RWPE1 (cell line): ENCODE results near the gene F2.

ENCODE experiments used
- CTCF ChIA-PET: fragments of 350-600 bp; sonication (Branson Sonifier 250); formaldehyde crosslinking; extraction: SDS; loops from one replicate; lab custom pipeline; 2021; lab: Yijun Ruan, JAX
- POLR2A ChIA-PET: fragments of 400-600 bp; formaldehyde crosslinking; extraction: SDS; loops from one replicate; lab custom pipeline; 2020; ENCODE audit warnings: antibody characterized with exemption; ENCODE audit not compliant: low non-redundant PET; lab: Yijun Ruan, JAX
- DNase-seq: peaks from one replicate; pipeline ENCODE4 v3.0.0; 2012; ENCODE audit warnings: low spot score
- H3K27ac ChIP-seq: fragments of 450-650 bp; 2 replicates; pipeline ENCODE4 v1.5.1; 2017
- TF ChIP-seq, protein P1 (sequence below): fragments of 450-650 bp; conservative IDR thresholded peaks from 2 replicates; pipeline ENCODE4 v1.5.1; 2017; ENCODE audit warnings: low read depth, mild to moderate bottlenecking

F2 gene

GRCh38 chr11:46719543-46720218 is 668 bp downstream of the F2 start:
- POLR2A ChIA-PET, result interaction anchor here (0.6 kb wide), 1 partner anchor 476 kb away, joined by 3 read pairs; no protein-coding TSS in a partner anchor
- DNase-seq, result no peak
- H3K27ac ChIP-seq, result no peak overlapping the region
- TF ChIP-seq, protein P1, sequence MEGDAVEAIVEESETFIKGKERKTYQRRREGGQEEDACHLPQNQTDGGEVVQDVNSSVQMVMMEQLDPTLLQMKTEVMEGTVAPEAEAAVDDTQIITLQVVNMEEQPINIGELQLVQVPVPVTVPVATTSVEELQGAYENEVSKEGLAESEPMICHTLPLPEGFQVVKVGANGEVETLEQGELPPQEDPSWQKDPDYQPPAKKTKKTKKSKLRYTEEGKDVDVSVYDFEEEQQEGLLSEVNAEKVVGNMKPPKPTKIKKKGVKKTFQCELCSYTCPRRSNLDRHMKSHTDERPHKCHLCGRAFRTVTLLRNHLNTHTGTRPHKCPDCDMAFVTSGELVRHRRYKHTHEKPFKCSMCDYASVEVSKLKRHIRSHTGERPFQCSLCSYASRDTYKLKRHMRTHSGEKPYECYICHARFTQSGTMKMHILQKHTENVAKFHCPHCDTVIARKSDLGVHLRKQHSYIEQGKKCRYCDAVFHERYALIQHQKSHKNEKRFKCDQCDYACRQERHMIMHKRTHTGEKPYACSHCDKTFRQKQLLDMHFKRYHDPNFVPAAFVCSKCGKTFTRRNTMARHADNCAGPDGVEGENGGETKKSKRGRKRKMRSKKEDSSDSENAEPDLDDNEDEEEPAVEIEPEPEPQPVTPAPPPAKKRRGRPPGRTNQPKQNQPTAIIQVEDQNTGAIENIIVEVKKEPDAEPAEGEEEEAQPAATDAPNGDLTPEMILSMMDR, result no peak
- CTCF ChIA-PET, result interaction anchor here (0.7 kb wide), 1 partner anchor 25 kb away, joined by 4 read pairs; no protein-coding TSS in a partner anchor

- DNase-seq, result no peak
- POLR2A ChIA-PET, result no interaction called here
- no peak overlapping the region for H3K27ac ChIP-seq
- CTCF ChIA-PET, result no interaction called here
- TF ChIP-seq, protein P1, result no peak
Measured at GRCh38 chr11:46721286-46721685, 2.3 kb downstream of the F2 start.

GRCh38 chr11:46722566-46723358 is 3.7 kb downstream of the F2 start:
- TF ChIP-seq, protein P1, result no peak
- no peak overlapping the region for H3K27ac ChIP-seq
- DNase-seq, result no peak
- ChIA-PET POLR2A (no interaction called here), CTCF (interaction anchor here (0.7 kb wide), 1 partner anchor 59 kb away, joined by 3 read pairs; no protein-coding TSS in a partner anchor)

- no peak overlapping the region for H3K27ac ChIP-seq
- TF ChIP-seq, protein P1, result no peak
- DNase-seq, result no peak
- ChIA-PET POLR2A (no interaction called here), CTCF (no interaction called here)
Measured at GRCh38 chr11:46723359-46723680, 4.3 kb downstream of the F2 start.

- no peak for DNase-seq
- H3K27ac ChIP-seq, result no peak overlapping the region
- TF ChIP-seq, protein P1, result no peak
- POLR2A ChIA-PET, result interaction anchor here (0.7 kb wide), 1 partner anchor 27 kb away, joined by 6 read pairs; no protein-coding TSS in a partner anchor
- CTCF ChIA-PET, result interaction anchor here (0.5 kb wide), 2 partner anchors 51 to 123 kb away, joined by 3 read pairs; no protein-coding TSS in a partner anchor
Measured at GRCh38 chr11:46724088-46724487, 5.1 kb downstream of the F2 start.

DNA sequence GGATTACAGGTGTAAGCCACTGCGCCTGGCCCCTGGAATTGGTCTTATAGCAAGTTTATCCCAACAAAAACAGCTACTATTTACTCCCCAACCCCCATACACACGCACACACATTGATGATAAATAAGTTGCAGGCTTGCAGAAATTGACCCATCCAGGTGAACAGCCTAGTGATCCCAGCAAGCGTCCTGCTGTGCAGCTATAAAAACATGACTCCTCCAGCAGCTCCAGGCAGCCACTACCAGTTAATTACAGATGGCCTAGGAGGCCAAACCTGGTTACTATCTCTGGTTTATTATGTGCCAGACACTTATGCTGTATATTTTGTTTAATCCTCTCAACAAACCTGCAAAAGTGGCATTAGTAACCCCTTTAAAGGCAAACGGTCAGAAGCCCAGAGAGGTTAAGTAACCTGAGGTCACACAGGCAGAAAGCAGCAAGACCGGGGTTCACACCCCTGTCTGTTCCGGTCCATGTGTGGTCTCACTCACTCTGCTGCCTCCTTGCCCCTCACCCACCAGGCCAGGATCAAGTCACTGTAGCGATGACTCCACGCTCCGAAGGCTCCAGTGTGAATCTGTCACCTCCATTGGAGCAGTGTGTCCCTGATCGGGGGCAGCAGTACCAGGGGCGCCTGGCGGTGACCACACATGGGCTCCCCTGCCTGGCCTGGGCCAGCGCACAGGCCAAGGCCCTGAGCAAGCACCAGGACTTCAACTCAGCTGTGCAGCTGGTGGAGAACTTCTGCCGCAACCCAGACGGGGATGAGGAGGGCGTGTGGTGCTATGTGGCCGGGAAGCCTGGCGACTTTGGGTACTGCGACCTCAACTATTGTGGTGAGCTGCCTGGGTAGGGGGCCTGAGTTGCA is 6.6 kb downstream of the F2 start:
- DNase-seq, result no peak
- POLR2A ChIA-PET, result no interaction called here
- CTCF ChIA-PET, result no interaction called here
- TF ChIP-seq, protein P1, result no peak
- no peak overlapping the region for H3K27ac ChIP-seq
